Loucy (cell line): ENCODE measurements around the gene FZD8.

ENCODE experiments used
- EZH2phosphoT487 ChIP-seq: fragments of 200-600 bp; IDR thresholded peaks from 2 replicates; pipeline ENCODE4 v1.6.1; 2018; ENCODE audit warnings: antibody characterized with exemption, mild to moderate bottlenecking, moderate library complexity, borderline replicate concordance
- TF ChIP-seq, protein P1 (sequence below): fragments of 200-600 bp; sonication (generic); conservative IDR thresholded peaks from 2 replicates; pipeline ENCODE4 v1.5.1; 2014; ENCODE audit warnings: mild to moderate bottlenecking, antibody characterized with exemption, low read length

DNA sequence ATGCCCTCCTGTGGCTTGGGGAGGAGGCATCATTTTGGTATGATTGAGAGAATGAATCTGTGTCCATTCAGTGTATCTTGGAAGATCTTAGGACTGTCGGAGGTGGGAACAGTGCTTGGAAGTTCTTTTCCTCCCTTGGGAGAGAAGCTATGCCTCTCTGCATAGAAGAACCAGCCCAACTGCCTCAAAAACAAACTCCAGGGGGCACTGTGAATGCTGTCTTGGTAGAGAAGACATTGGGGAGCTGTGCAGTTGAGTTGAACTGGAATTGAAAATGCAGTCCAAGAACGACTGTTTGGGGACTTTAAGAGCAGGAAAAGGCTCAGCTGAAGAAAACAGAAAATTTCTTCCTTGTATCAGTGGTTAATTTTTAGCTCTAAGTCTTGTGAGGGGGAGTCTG lies 41.9 kb downstream of the FZD8 start:
- TF ChIP-seq, protein P1, sequence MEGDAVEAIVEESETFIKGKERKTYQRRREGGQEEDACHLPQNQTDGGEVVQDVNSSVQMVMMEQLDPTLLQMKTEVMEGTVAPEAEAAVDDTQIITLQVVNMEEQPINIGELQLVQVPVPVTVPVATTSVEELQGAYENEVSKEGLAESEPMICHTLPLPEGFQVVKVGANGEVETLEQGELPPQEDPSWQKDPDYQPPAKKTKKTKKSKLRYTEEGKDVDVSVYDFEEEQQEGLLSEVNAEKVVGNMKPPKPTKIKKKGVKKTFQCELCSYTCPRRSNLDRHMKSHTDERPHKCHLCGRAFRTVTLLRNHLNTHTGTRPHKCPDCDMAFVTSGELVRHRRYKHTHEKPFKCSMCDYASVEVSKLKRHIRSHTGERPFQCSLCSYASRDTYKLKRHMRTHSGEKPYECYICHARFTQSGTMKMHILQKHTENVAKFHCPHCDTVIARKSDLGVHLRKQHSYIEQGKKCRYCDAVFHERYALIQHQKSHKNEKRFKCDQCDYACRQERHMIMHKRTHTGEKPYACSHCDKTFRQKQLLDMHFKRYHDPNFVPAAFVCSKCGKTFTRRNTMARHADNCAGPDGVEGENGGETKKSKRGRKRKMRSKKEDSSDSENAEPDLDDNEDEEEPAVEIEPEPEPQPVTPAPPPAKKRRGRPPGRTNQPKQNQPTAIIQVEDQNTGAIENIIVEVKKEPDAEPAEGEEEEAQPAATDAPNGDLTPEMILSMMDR = peak; percentile 53
- no peak for TF ChIP-seq EZH2phosphoT487
